Parathyroid adenoma (tissue), 2 donors: ENCODE data around the gene SAMD4A.
A peak's percentile ranks its signal among the peaks of the same experiment; 100 is the strongest.

Source experiments
- H2AFZ ChIP-seq: fragments of 300-600 bp; sonication (generic); one replicate; pipeline ENCODE4 v1.7.0; 2017; ENCODE audit warnings: antibody characterized with exemption, mild to moderate bottlenecking
- H3K27ac ChIP-seq: fragments of 300-600 bp; sonication (generic); one replicate; pipeline ENCODE4 v1.7.0; 2017
- H3K27me3 ChIP-seq: fragments of 300-600 bp; sonication (generic); one replicate; pipeline ENCODE4 v1.7.0; 2017; ENCODE audit warnings: low read length; ENCODE audit not compliant: control insufficient read depth, insufficient read depth
- H3K36me3 ChIP-seq: fragments of 300-600 bp; sonication (generic); one replicate; pipeline ENCODE4 v1.7.0; 2017; ENCODE audit warnings: low read length; ENCODE audit not compliant: control insufficient read depth, insufficient read depth
- H3K4me1 ChIP-seq: fragments of 300-600 bp; sonication (generic); one replicate; pipeline ENCODE4 v1.7.0; 2017; ENCODE audit warnings: control low read depth
- H3K4me2 ChIP-seq: fragments of 300-600 bp; sonication (generic); one replicate; pipeline ENCODE4 v1.7.0; 2017; ENCODE audit warnings: low read length
- H3K4me3 ChIP-seq: fragments of 300-600 bp; sonication (generic); one replicate; pipeline ENCODE4 v1.7.0; 2017; ENCODE audit warnings: low read depth, low read length
- H3K79me2 ChIP-seq: fragments of 300-600 bp; sonication (generic); one replicate; pipeline ENCODE4 v1.7.0; 2017; ENCODE audit warnings: control low read depth
- H3K9ac ChIP-seq: fragments of 300-600 bp; sonication (generic); one replicate; pipeline ENCODE4 v1.7.0; 2017; ENCODE audit warnings: mild to moderate bottlenecking
- H3K9me3 ChIP-seq: fragments of 300-600 bp; sonication (generic); one replicate; pipeline ENCODE4 v1.7.0; 2017; ENCODE audit warnings: low read length; ENCODE audit not compliant: control insufficient read depth
- TF ChIP-seq, protein P1 (sequence below): fragments of 300-600 bp; sonication (generic); IDR thresholded peaks from one replicate; pipeline ENCODE4 v1.7.0; 2017; ENCODE audit warnings: antibody characterized with exemption, mild to moderate bottlenecking
- donor health status: primary hyperparathyroidism.

Gene SAMD4A

DNA sequence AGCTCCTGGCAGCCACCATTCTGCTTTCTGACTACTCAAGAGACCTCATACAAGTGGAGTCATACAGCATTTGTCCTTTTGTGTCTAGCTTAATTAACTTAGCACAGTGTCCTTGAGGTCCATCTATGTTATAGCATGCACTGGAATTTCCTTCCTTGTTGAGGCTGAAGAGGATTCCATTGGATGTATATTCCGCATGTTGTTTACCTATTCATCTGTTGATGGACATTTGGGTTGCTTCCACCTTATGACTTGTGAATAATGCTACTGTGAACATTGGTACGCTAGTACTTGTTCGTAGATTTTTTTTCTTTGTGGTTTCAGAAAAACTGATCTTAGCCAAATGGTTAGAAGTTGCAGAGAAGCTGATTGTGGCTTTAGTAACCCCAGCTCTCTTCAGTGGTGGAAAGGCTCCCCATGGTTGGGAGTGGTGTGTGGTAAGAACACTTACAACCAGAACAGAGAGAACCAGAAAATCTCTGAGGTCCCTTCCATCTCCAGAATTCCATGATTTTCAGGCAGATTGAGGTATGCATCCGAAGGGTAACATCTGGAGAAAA, 118.4 kb downstream of the SAMD4A start:
- TF ChIP-seq, protein P1, sequence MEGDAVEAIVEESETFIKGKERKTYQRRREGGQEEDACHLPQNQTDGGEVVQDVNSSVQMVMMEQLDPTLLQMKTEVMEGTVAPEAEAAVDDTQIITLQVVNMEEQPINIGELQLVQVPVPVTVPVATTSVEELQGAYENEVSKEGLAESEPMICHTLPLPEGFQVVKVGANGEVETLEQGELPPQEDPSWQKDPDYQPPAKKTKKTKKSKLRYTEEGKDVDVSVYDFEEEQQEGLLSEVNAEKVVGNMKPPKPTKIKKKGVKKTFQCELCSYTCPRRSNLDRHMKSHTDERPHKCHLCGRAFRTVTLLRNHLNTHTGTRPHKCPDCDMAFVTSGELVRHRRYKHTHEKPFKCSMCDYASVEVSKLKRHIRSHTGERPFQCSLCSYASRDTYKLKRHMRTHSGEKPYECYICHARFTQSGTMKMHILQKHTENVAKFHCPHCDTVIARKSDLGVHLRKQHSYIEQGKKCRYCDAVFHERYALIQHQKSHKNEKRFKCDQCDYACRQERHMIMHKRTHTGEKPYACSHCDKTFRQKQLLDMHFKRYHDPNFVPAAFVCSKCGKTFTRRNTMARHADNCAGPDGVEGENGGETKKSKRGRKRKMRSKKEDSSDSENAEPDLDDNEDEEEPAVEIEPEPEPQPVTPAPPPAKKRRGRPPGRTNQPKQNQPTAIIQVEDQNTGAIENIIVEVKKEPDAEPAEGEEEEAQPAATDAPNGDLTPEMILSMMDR = no peak
- Histone ChIP-seq H3K79me2 (no peaks in the 10 kb centered on the region), H3K4me2 (no peak overlapping the region), H3K36me3 (no peaks in the 10 kb centered on the region), H3K27ac (peak overlapping the region; percentile 53), H3K9me3 (no peaks in the 10 kb centered on the region), H3K4me1 (no peaks in the 10 kb centered on the region), H2AFZ (no peak overlapping the region), H3K9ac (no peak overlapping the region), H3K4me3 (no peak overlapping the region), H3K27me3 (no peaks in the 10 kb centered on the region)

DNA sequence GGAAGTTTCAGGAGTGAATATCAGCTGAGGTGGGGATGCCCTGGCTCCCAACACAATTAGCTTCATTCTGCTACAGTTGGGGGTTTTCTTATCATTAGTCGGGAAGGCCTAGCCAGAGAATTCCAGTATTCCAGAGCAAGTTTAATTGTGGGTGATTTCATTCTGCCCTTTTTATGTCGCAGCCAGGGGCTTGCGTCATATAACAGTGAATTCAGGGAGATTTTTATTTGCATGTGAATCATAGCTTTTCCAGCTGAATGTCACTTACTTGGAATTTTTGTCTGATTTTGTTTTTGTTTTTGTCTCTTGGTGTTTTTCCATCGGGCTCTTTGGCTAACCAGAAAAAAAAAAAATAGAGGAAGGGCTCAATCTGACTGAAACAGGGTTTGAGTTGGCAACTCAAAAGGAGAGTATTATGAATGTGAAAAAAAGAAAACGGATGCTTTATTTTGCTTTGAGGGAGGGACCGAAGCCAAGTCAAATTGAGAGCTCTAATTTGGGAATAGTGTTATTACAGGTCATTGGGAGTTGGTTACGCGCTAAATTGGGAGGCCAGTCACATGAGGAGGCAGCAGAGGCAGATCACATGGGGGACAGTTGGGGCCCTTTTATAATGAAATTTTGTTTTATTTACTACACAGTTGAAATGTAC, 119.4 kb downstream of the SAMD4A start:
- Histone ChIP-seq H3K79me2 (no peaks in the 10 kb centered on the region), H3K9ac (no peak overlapping the region), H3K36me3 (no peaks in the 10 kb centered on the region), H2AFZ (no peak overlapping the region), H3K4me1 (no peaks in the 10 kb centered on the region), H3K4me3 (no peak overlapping the region), H3K4me2 (no peak overlapping the region), H3K27ac (peak overlapping the region; percentile 53), H3K9me3 (no peaks in the 10 kb centered on the region), H3K27me3 (no peaks in the 10 kb centered on the region)
- TF ChIP-seq, protein P1 = no peak

DNA sequence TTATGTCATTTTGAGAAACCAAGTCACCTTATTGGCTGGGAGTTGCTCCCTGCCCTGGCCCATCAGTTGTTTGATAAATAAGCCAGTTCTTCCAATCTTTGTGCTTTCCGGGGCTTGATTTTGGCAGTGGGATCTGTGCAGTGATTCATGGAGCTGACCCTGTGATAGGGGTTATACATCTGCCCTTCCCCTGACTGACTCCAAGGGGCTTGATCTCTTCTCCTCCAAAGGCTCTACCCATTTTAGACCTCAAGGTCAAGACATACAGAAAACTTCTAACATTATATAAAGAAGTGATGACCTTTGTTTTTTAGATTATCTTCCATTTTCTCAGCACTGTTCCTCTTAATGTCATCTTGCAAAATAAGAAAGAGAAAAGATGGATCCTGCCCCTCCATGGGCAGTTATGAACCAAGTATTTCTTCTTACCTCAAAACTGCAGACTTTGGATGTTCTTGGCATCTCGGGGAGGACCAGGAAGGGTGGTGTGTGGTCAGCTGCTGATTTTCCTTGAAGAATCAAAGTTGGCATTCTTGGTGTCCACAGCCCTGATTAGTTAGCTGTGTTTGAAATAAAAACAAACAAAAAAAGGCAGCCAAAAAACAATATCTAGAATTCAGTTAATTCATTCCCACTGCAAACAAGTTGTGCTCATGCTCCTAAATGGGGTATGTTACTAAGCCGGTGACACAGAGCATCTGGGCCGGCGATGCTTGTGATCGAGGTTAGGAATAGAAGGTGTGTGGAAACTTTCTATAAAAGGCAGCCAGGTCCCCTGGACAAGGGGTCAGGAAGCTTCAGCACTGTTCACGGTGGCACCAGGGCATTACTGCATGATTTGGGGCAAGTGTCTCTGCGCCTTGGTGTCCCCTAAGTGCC, 120.2 kb downstream of the SAMD4A start:
- H3K27ac ChIP-seq = peak overlapping the region; percentile 0
- no peaks in the 10 kb centered on the region for H3K27me3 ChIP-seq
- H3K4me3 ChIP-seq = no peak overlapping the region
- peaks cover 3% of the 10 kb centered on the region for H3K79me2 ChIP-seq
- H3K36me3 ChIP-seq = no peaks in the 10 kb centered on the region
- H3K9me3 ChIP-seq = no peaks in the 10 kb centered on the region
- no peak overlapping the region for H3K9ac ChIP-seq
- no peaks in the 10 kb centered on the region for H3K4me1 ChIP-seq
- TF ChIP-seq, protein P1 = no peak
- no peak overlapping the region for H2AFZ ChIP-seq
- H3K4me2 ChIP-seq = no peak overlapping the region

DNA sequence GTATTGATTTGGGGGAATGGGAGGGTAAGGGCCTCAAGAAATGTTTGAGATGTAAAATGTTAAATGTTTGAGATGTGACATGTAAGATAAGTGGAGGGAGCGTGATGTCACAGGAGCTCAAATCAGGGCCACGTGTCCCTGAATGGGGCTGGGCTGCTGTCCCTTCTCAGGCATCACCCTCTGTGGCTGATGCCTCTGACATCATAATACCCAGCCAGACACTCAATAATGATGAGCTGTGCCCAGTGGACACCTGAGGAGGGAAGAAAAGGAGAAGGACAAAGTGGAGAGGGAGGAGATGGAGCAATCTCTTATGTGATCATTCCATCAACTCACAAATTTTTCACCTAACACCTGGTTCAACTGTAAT, 120.8 kb downstream of the SAMD4A start:
- no peak overlapping the region for H3K4me3 ChIP-seq
- no peaks in the 10 kb centered on the region for H3K27me3 ChIP-seq
- H3K36me3 ChIP-seq = no peaks in the 10 kb centered on the region
- no peak overlapping the region for H2AFZ ChIP-seq
- no peak overlapping the region for H3K9ac ChIP-seq
- TF ChIP-seq, protein P1 = no peak
- H3K27ac ChIP-seq = no peak overlapping the region
- H3K4me2 ChIP-seq = no peak overlapping the region
- no peaks in the 10 kb centered on the region for H3K9me3 ChIP-seq
- H3K79me2 ChIP-seq = peaks cover 7% of the 10 kb centered on the region
- H3K4me1 ChIP-seq = no peaks in the 10 kb centered on the region
